K562 (cell line): ENCODE measurements around the gene FMOD. TPM values are rescaled to one million over a fixed set of nuclear protein-coding genes. Genes with fewer than 3 reads are reported as not detected.
A peak's percentile ranks its signal among the peaks of the same experiment; 100 is the strongest.

Experiments
- BDP1 ChIP-seq: IDR thresholded peaks from 3 replicates; pipeline ENCODE4 v1.6.1; 2011; ENCODE audit not compliant: insufficient read length, insufficient read depth
- E2F3 ChIP-seq: fragments of 250-450 bp; sonication (Bioruptor Pico); IDR thresholded peaks from 2 replicates; pipeline ENCODE4 v1.4.0; 2020; ENCODE audit warnings: mild to moderate bottlenecking
- GABPB1 ChIP-seq: sonication (generic); formaldehyde crosslinking; IDR thresholded peaks from 2 replicates; pipeline ENCODE4 v1.8.0; 2022; ENCODE audit warnings: mild to moderate bottlenecking, missing genetic modification reagents
- ZNF134 ChIP-seq: fragments of 250-450 bp; sonication (Bioruptor Pico); conservative IDR thresholded peaks from 2 replicates; pipeline ENCODE4 v1.4.0; 2020
- ZNF232 ChIP-seq: sonication (generic); formaldehyde crosslinking; IDR thresholded peaks from 2 replicates; pipeline ENCODE4 v1.8.0; 2022; ENCODE audit warnings: mild to moderate bottlenecking, missing genetic modification reagents
- ZNF239 ChIP-seq: fragments of 250-450 bp; sonication (Bioruptor Pico); IDR thresholded peaks from 2 replicates; pipeline ENCODE4 v1.4.0; 2020; ENCODE audit warnings: mild to moderate bottlenecking
- ZNF830 ChIP-seq: fragments of 250-450 bp; sonication (Bioruptor Pico); IDR thresholded peaks from 2 replicates; pipeline ENCODE4 v1.5.0; 2021; ENCODE audit warnings: mild to moderate bottlenecking
- polyA plus RNA-seq, 8 experiments: library from polyadenylated mRNA; depleted of rRNA in 4 of 8; stranded (reverse) in 5 of 8; unstranded in 3 of 8; fragments of >200 nt; fragmentation: Nextera tagmentation in 2 of 8; fragmentation: Illumina TruSeq in 1 of 8; extraction: Ambion mirVana in 2 of 8; extraction: Trizol in 1 of 8; gene quantifications; 2 replicates each; pipeline versions ENCODE4 v1.2.1 to v1.2.3, GENCODE V29; 2011 to 2014; ENCODE audit warnings: inconsistent platforms in 1 of 8, missing spikeins in 1 of 8
- total RNA-seq, 7 experiments: library from RNA; depleted of rRNA in 6 of 7; stranded (reverse); fragments of >200 nt in 6 of 7; fragmentation: Illumina TruSeq in 2 of 7; extraction: Trizol in 2 of 7; gene quantifications; 2 replicates each; pipeline versions ENCODE4 v1.2.1 to v1.2.3, GENCODE V29; 2011 to 2021; ENCODE audit warnings: low replicate concordance in 1 of 7
- TF ChIP-seq, protein P1 (sequence below): fragments of 200-800 bp; sonication (Bioruptor generic); IDR thresholded peaks from 2 replicates; pipeline ENCODE4 v1.6.1; 2016; ENCODE audit warnings: missing genetic modification characterization, missing compliant biosample characterization
- TF ChIP-seq, protein P2 (sequence below), 2 experiments: IDR thresholded peaks in 1 of 2; conservative IDR thresholded peaks in 1 of 2; 2 replicates each; pipeline ENCODE4 v1.6.1; 2016; ENCODE audit warnings: low read depth in 2 of 2, mild to moderate bottlenecking in 1 of 2, missing compliant biosample characterization in 1 of 2, missing genetic modification characterization in 1 of 2, moderate library complexity in 1 of 2
- TF ChIP-seq, protein P3 (sequence below): fragments of 250-450 bp; sonication (Bioruptor Pico); IDR thresholded peaks from 2 replicates; pipeline ENCODE4 v1.4.0; 2020; ENCODE audit warnings: mild to moderate bottlenecking, moderate library complexity
- TF ChIP-seq, protein P4 (sequence below): sonication (generic); formaldehyde crosslinking; IDR thresholded peaks from 2 replicates; pipeline ENCODE4 v1.8.0; 2022; ENCODE audit warnings: missing genetic modification reagents, mild to moderate bottlenecking, borderline replicate concordance
- TF ChIP-seq, protein P5 (sequence below): sonication (generic); formaldehyde crosslinking; IDR thresholded peaks from 2 replicates; pipeline ENCODE4 v1.9.0; 2022; ENCODE audit warnings: mild to moderate bottlenecking, missing genetic modification reagents

Gene FMOD
- total and polyA plus RNA-seq, 9 of the 15 experiments (the other 6 are each of a cell fraction or from before 2014, with no cell fraction given), result 0.03 to 0.13 (median 0.03) TPM; not detected in 6

GRCh38 chr1:203300441-203301330, 50.2 kb downstream of the FMOD start (continued):
- TF ChIP-seq, protein P1, sequence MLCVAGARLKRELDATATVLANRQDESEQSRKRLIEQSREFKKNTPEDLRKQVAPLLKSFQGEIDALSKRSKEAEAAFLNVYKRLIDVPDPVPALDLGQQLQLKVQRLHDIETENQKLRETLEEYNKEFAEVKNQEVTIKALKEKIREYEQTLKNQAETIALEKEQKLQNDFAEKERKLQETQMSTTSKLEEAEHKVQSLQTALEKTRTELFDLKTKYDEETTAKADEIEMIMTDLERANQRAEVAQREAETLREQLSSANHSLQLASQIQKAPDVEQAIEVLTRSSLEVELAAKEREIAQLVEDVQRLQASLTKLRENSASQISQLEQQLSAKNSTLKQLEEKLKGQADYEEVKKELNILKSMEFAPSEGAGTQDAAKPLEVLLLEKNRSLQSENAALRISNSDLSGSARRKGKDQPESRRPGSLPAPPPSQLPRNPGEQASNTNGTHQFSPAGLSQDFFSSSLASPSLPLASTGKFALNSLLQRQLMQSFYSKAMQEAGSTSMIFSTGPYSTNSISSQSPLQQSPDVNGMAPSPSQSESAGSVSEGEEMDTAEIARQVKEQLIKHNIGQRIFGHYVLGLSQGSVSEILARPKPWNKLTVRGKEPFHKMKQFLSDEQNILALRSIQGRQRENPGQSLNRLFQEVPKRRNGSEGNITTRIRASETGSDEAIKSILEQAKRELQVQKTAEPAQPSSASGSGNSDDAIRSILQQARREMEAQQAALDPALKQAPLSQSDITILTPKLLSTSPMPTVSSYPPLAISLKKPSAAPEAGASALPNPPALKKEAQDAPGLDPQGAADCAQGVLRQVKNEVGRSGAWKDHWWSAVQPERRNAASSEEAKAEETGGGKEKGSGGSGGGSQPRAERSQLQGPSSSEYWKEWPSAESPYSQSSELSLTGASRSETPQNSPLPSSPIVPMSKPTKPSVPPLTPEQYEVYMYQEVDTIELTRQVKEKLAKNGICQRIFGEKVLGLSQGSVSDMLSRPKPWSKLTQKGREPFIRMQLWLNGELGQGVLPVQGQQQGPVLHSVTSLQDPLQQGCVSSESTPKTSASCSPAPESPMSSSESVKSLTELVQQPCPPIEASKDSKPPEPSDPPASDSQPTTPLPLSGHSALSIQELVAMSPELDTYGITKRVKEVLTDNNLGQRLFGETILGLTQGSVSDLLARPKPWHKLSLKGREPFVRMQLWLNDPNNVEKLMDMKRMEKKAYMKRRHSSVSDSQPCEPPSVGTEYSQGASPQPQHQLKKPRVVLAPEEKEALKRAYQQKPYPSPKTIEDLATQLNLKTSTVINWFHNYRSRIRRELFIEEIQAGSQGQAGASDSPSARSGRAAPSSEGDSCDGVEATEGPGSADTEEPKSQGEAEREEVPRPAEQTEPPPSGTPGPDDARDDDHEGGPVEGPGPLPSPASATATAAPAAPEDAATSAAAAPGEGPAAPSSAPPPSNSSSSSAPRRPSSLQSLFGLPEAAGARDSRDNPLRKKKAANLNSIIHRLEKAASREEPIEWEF (CRISPR knock-in tag), result peak; percentile 49; the same call in 1 of the 2 replicates
- TF ChIP-seq, protein P2, sequence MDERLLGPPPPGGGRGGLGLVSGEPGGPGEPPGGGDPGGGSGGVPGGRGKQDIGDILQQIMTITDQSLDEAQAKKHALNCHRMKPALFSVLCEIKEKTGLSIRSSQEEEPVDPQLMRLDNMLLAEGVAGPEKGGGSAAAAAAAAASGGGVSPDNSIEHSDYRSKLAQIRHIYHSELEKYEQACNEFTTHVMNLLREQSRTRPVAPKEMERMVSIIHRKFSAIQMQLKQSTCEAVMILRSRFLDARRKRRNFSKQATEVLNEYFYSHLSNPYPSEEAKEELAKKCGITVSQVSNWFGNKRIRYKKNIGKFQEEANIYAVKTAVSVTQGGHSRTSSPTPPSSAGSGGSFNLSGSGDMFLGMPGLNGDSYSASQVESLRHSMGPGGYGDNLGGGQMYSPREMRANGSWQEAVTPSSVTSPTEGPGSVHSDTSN (CRISPR knock-in tag; IDR thresholded peaks at IDR 0.05; ENCODE audit: low read depth), result no peak
- TF ChIP-seq, protein P2 (tag; conservative IDR thresholded peaks at IDR 0.05; ENCODE audit: low read depth), result peak; percentile 85
- TF ChIP-seq ZNF134 (CRISPR knock-in tag), result peak; percentile 88
- no peak for TF ChIP-seq ZNF232 (CRISPR knock-in tag)
- no peak for TF ChIP-seq GABPB1
- TF ChIP-seq, protein P3, sequence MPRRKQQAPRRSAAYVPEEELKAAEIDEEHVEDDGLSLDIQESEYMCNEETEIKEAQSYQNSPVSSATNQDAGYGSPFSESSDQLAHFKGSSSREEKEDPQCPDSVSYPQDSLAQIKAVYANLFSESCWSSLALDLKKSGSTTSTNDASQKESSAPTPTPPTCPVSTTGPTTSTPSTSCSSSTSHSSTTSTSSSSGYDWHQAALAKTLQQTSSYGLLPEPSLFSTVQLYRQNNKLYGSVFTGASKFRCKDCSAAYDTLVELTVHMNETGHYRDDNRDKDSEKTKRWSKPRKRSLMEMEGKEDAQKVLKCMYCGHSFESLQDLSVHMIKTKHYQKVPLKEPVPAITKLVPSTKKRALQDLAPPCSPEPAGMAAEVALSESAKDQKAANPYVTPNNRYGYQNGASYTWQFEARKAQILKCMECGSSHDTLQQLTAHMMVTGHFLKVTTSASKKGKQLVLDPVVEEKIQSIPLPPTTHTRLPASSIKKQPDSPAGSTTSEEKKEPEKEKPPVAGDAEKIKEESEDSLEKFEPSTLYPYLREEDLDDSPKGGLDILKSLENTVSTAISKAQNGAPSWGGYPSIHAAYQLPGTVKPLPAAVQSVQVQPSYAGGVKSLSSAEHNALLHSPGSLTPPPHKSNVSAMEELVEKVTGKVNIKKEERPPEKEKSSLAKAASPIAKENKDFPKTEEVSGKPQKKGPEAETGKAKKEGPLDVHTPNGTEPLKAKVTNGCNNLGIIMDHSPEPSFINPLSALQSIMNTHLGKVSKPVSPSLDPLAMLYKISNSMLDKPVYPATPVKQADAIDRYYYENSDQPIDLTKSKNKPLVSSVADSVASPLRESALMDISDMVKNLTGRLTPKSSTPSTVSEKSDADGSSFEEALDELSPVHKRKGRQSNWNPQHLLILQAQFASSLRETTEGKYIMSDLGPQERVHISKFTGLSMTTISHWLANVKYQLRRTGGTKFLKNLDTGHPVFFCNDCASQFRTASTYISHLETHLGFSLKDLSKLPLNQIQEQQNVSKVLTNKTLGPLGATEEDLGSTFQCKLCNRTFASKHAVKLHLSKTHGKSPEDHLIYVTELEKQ (CRISPR knock-in tag), result no peak
- TF ChIP-seq, protein P4, sequence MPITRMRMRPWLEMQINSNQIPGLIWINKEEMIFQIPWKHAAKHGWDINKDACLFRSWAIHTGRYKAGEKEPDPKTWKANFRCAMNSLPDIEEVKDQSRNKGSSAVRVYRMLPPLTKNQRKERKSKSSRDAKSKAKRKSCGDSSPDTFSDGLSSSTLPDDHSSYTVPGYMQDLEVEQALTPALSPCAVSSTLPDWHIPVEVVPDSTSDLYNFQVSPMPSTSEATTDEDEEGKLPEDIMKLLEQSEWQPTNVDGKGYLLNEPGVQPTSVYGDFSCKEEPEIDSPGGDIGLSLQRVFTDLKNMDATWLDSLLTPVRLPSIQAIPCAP (CRISPR knock-in tag), result no peak
- TF ChIP-seq, protein P5, sequence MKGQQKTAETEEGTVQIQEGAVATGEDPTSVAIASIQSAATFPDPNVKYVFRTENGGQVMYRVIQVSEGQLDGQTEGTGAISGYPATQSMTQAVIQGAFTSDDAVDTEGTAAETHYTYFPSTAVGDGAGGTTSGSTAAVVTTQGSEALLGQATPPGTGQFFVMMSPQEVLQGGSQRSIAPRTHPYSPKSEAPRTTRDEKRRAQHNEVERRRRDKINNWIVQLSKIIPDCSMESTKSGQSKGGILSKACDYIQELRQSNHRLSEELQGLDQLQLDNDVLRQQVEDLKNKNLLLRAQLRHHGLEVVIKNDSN (CRISPR knock-in tag), result no peak
- TF ChIP-seq BDP1, result no peak
- peak; percentile 68 for TF ChIP-seq ZNF239 (CRISPR knock-in tag)
- TF ChIP-seq E2F3 (CRISPR knock-in tag), result no peak
- no peak for TF ChIP-seq ZNF830
